HepG2 (cell line): Measurements from ENCODE around the gene TDRD1. TPM values are rescaled to one million over a fixed set of nuclear protein-coding genes. Genes with fewer than 3 reads are reported as not detected.

ENCODE experiments used
- ATAC-seq: fragments of 200-7000 bp; cut with Tn5 transposase; 3 replicates; pipeline ENCODE4 v1.9.1; 2020; ENCODE audit warnings: mild to moderate bottlenecking, moderate library complexity
- BruUV-seq: library from RNA; stranded (reverse); fragments of 400-500 nt; replicated peaks from 2 replicates; lab custom pipeline; 2021; lab: Mats Ljungman, UMichigan
- CTCF ChIA-PET: fragments of 300-600 bp; formaldehyde crosslinking; extraction: SDS; loops from one replicate; lab custom pipeline; 2021; ENCODE audit warnings: low total read pairs, inconsistent platforms, low intra/inter-chr PET ratio; lab: Yijun Ruan, JAX
- POLR2A ChIA-PET: fragments of 350-600 bp; sonication (Branson Sonifier 250); formaldehyde crosslinking; loops from one replicate; lab custom pipeline; 2020; ENCODE audit warnings: antibody characterized with exemption, inconsistent platforms; lab: Yijun Ruan, JAX
- DNase-seq: peaks from one replicate; pipeline ENCODE4 v3.0.0-alpha.2; 2015; ENCODE audit warnings: low spot score
- FAIRE-seq: peaks from 3 replicates; lab custom pipeline; 2011; peaks lifted over from hg19 to GRCh38; lab: Jason Lieb, UNC
- H2AFZ ChIP-seq: one replicate; pipeline ENCODE4 v1.6.1; 2011; ENCODE audit warnings: low read length, inconsistent platforms
- H3K27ac ChIP-seq: fragments of 300-600 bp; 3 replicates; pipeline ENCODE4 v1.8.0; 2011; ENCODE audit warnings: mixed run types, mild to moderate bottlenecking, mixed read lengths, low read length, inconsistent platforms; ENCODE audit not compliant: insufficient read depth; ENCODE audit errors: extremely low read length
- H3K27me3 ChIP-seq, 2 experiments: fragments of 200-600 bp in 1 of 2; 2 replicates in 1 of 2; 3 replicates in 1 of 2; pipeline versions ENCODE4 v1.6.0 to v1.8.0; 2011; ENCODE audit warnings: low read length in 2 of 2, mild to moderate bottlenecking in 2 of 2, moderate library complexity in 2 of 2, inconsistent platforms in 1 of 2; ENCODE audit not compliant: insufficient read depth in 2 of 2, control insufficient read depth in 1 of 2
- H3K36me3 ChIP-seq, 2 experiments: fragments of 200-600 bp in 1 of 2; replicated peaks in 1 of 2; 2 replicates in 1 of 2; 3 replicates in 1 of 2; pipeline versions ENCODE4 v1.5.1 to v1.8.0; 2011; ENCODE audit warnings: low read length in 2 of 2, inconsistent platforms in 1 of 2; ENCODE audit not compliant: insufficient read depth in 2 of 2, control insufficient read depth in 1 of 2
- H3K4me1 ChIP-seq: 2 replicates; pipeline ENCODE4 v1.5.1; 2012; ENCODE audit warnings: low read length, inconsistent platforms; ENCODE audit not compliant: insufficient read depth
- H3K4me2 ChIP-seq: 2 replicates; pipeline ENCODE4 v1.6.0; 2011; ENCODE audit warnings: low read depth, low read length, inconsistent platforms
- H3K4me3 ChIP-seq, 3 experiments: fragments of 200-600 bp in 1 of 3; sonication (generic), shearing (Covaris generic) in 1 of 3; replicated peaks in 1 of 3; 2 replicates each; pipeline ENCODE4 v1.5.1; 2011 to 2016; ENCODE audit warnings: low read length in 3 of 3, inconsistent platforms in 2 of 3, low read depth in 2 of 3, mild to moderate bottlenecking in 2 of 3, control low read depth in 1 of 3, mixed read lengths in 1 of 3; ENCODE audit not compliant: insufficient read depth in 1 of 3
- H3K79me2 ChIP-seq: one replicate; pipeline ENCODE4 v1.6.1; 2011; ENCODE audit warnings: low read length, inconsistent platforms; ENCODE audit not compliant: insufficient read depth
- H3K9ac ChIP-seq: 2 replicates; pipeline ENCODE4 v1.6.0; 2011; ENCODE audit warnings: mild to moderate bottlenecking, low read depth, low read length, inconsistent platforms; ENCODE audit not compliant: insufficient read depth
- H3K9me3 ChIP-seq: 2 replicates; pipeline ENCODE4 v1.5.1; 2012; ENCODE audit warnings: mild to moderate bottlenecking, low read length
- H4K20me1 ChIP-seq: 2 replicates; pipeline ENCODE4 v1.6.0; 2011; ENCODE audit warnings: inconsistent platforms, mild to moderate bottlenecking, low read length, moderate library complexity; ENCODE audit not compliant: insufficient read depth
- BATF2 ChIP-seq: sonication (generic); formaldehyde crosslinking; IDR thresholded peaks from 2 replicates; pipeline ENCODE4 v1.8.0; 2022; ENCODE audit warnings: mild to moderate bottlenecking, missing genetic modification reagents, moderate library complexity
- CEBPB ChIP-seq: IDR thresholded peaks from 2 replicates; pipeline ENCODE4 v1.6.1; 2011; ENCODE audit warnings: low read depth, low read length, improper control_type of control experiment, borderline replicate concordance
- DMTF1 ChIP-seq: sonication (generic); formaldehyde crosslinking; IDR thresholded peaks from 2 replicates; pipeline ENCODE4 v1.4.0; 2020; ENCODE audit warnings: mild to moderate bottlenecking, missing genetic modification reagents
- ETS1 ChIP-seq: sonication (generic); formaldehyde crosslinking; IDR thresholded peaks from 2 replicates; pipeline ENCODE4 v1.4.0; 2020; ENCODE audit warnings: missing genetic modification reagents
- GRHL1 ChIP-seq: sonication (generic); formaldehyde crosslinking; conservative IDR thresholded peaks from 2 replicates; pipeline ENCODE4 v1.8.0; 2022; ENCODE audit warnings: missing genetic modification reagents
- MAX ChIP-seq: IDR thresholded peaks from 2 replicates; pipeline ENCODE4 v1.6.1; 2012; ENCODE audit warnings: inconsistent platforms
- NR2F1 ChIP-seq, 2 experiments: fragments of 450-650 bp in 1 of 2; formaldehyde crosslinking in 1 of 2; IDR thresholded peaks; 2 replicates each; pipeline versions ENCODE4 v1.5.0 to v1.6.1; 2016 to 2020; ENCODE audit warnings: mild to moderate bottlenecking in 1 of 2, missing compliant biosample characterization in 1 of 2, missing genetic modification reagents in 1 of 2, moderate library complexity in 1 of 2
- RAD21 ChIP-seq: fragments of 450-650 bp; formaldehyde crosslinking; IDR thresholded peaks from 2 replicates; pipeline ENCODE4 v1.5.0; 2020; ENCODE audit warnings: mild to moderate bottlenecking
- SETDB1 ChIP-seq: sonication (generic); formaldehyde crosslinking; IDR thresholded peaks from 2 replicates; pipeline ENCODE4 v1.5.1; 2020; ENCODE audit warnings: missing genetic modification reagents, mild to moderate bottlenecking, borderline replicate concordance
- TOPORS ChIP-seq: sonication (generic); formaldehyde crosslinking; IDR thresholded peaks from 2 replicates; pipeline ENCODE4 v1.8.0; 2023; ENCODE audit warnings: mild to moderate bottlenecking, missing genetic modification reagents
- ZC3H13 ChIP-seq: sonication (generic); formaldehyde crosslinking; IDR thresholded peaks from 2 replicates; pipeline ENCODE4 v1.8.1; 2023; ENCODE audit warnings: mild to moderate bottlenecking, missing genetic modification reagents, moderate library complexity
- ZNF382 ChIP-seq: sonication (generic); formaldehyde crosslinking; IDR thresholded peaks from 2 replicates; pipeline ENCODE4 v1.5.0; 2020; ENCODE audit warnings: missing genetic modification reagents, mild to moderate bottlenecking, borderline replicate concordance
- ZNF547 ChIP-seq: sonication (generic); formaldehyde crosslinking; IDR thresholded peaks from 2 replicates; pipeline ENCODE4 v1.5.1; 2020; ENCODE audit warnings: mild to moderate bottlenecking, missing genetic modification reagents
- ZNF678 ChIP-seq: sonication (generic); formaldehyde crosslinking; IDR thresholded peaks from 2 replicates; pipeline ENCODE4 v1.4.0; 2020; ENCODE audit warnings: mild to moderate bottlenecking, missing genetic modification reagents
- ZXDC ChIP-seq: sonication (generic); formaldehyde crosslinking; IDR thresholded peaks from 2 replicates; pipeline ENCODE4 v1.5.0; 2020; ENCODE audit warnings: mild to moderate bottlenecking, missing genetic modification reagents
- WGBS: methylation state at CpG from one replicate; pipeline ENCODE4 v1.1.6; 2017; ENCODE audit warnings: low lambda C conversion rate; 5-methylcytosine and 5-hydroxymethylcytosine counted together
- in situ Hi-C: cut with HindIII; loops from 2 replicates; pipeline ENCODE4 v1.10.0; 2017; ENCODE audit warnings: low pct_unique_long_range_greater_than_20kb; ENCODE audit not compliant: extremely low pct_ligation_motif_present
- intact Hi-C: fragments of 100-400 bp; cut with micrococcal nuclease; formaldehyde crosslinking; loops from one replicate; pipeline ENCODE4 v1.10.0; 2022; ENCODE audit not compliant: unreplicated experiment
- polyA plus RNA-seq, 8 experiments: library from polyadenylated mRNA; depleted of rRNA in 3 of 8; stranded (reverse) in 7 of 8; unstranded in 1 of 8; fragments of >200 nt; fragmentation: Illumina TruSeq in 4 of 8; extraction: Trizol in 4 of 8; gene quantifications; 2 replicates each; pipeline versions ENCODE4 v1.2.1 to v1.2.3, GENCODE V29; 2011 to 2016; ENCODE audit warnings: low read depth in 4 of 8, missing spikeins in 1 of 8, mixed read lengths in 1 of 8; ENCODE audit not compliant: insufficient read depth in 1 of 8
- total RNA-seq, 5 experiments: library from RNA; depleted of rRNA; stranded (reverse); fragments of >200 nt; fragmentation: Illumina TruSeq; extraction: Trizol; gene quantifications; 2 replicates each; pipeline ENCODE4 v1.2.3, GENCODE V29; 2016; ENCODE audit warnings: low read depth in 1 of 5

TDRD1 gene
- total and polyA plus RNA-seq, 2 of the 13 experiments (the other 11 are each of a cell fraction or from before 2014, with no cell fraction given) = not detected

- 4% methylated on average over 3 of the region's 3 CpGs for WGBS
- ATAC-seq = peak; percentile 35; the same call in 1 of the 3 replicates
- no TSS peak for BruUV-seq
- H3K4me2 ChIP-seq = no peak overlapping the region
- POLR2A ChIA-PET = no interaction called here
- H4K20me1 ChIP-seq = no peaks in the 10 kb centered on the region
- FAIRE-seq = no peak
- H3K4me1 ChIP-seq = 0 out of 2 replicates have a peak, but pooled peaks cover 6% of the 10 kb centered on the region
- CTCF ChIA-PET = no interaction called here
- H3K27ac ChIP-seq = no peak overlapping the region
- no peaks in the 10 kb centered on the region for H3K79me2 ChIP-seq
- no peaks in the 10 kb centered on the region for H3K9me3 ChIP-seq
- H3K9ac ChIP-seq = no peak overlapping the region
- in situ Hi-C loops = no loop called here
- peaks cover 0 to 11% of the 10 kb centered on the region in 2 experiments; a peak in 4 of 5 replicates for H3K27me3 ChIP-seq
- intact Hi-C loops = no loop called here
- no peak overlapping the region for H3K4me3 ChIP-seq
- no peak overlapping the region for H2AFZ ChIP-seq
- H3K36me3 ChIP-seq = no peaks in the 10 kb centered on the region
- DNase-seq = no peak
- TF ChIP-seq DMTF1 (CRISPR knock-in tag) (no peak), RAD21 (CRISPR knock-in tag) (no peak), ZNF678 (CRISPR knock-in tag) (no peak), ZXDC (CRISPR knock-in tag) (no peak), ZC3H13 (CRISPR knock-in tag) (no peak), ETS1 (CRISPR knock-in tag) (no peak), TOPORS (CRISPR knock-in tag) (no peak), ZNF382 (CRISPR knock-in tag) (no peak), ZNF547 (CRISPR knock-in tag) (no peak), GRHL1 (CRISPR knock-in tag) (no peak), NR2F1 (CRISPR knock-in tag; IDR thresholded peaks at IDR 0.05) (no peak), MAX (no peak), SETDB1 (no peak), CEBPB (no peak), BATF2 (CRISPR knock-in tag) (no peak)
Measured at GRCh38 chr10:114271075-114271778, 92.1 kb downstream of the TDRD1 start.
